Measurements from ENCODE around the gene RBMS3.
"Not testable (repeated sequence)": the region's sequence is repeated elsewhere in the genome, so short reads cannot be mapped to it uniquely, and the experiment has no call there.

RBMS3 gene

DNA sequence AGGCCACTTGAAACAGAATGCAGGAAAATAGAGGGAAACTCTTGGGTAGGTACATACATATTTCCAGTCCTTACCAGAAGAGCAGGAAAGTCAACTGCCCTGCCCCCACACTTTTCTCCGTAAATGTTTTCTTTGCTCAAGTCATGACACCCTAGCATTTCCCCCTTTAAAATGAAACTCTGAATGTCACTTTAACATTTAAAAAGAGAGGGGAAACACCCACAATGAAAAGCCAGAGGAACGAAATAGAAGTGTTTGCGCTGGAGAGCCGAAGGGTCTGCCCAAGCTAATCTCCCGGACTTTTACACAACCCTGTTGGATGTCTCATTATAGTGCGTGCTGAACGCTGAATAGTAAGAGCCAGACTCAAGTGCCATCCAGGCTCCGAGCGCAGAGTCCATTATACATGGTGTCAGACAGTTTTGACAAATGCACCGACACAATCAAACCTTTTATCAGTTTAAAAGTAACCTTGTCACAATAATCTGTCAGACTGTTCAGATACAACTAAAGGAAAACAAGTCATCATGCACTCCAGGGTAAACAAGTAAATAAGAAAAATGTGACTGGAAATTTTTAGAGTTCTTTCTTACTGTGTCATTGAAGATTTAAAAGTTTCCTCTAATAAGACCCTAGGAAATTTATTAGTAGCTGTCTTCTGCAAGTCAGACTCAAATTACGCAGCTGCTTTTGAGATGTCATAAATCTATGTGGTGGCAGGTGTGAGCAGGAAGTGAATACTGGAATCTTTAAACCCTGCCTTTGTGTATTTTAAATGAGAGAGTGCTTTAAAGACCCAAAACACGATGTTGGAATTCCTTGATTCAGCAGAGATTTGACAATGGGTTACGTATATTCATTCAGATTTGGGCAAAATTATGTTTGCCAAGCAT is 159.8 kb downstream of the RBMS3 start:
- DNase-seq = no peak

DNA sequence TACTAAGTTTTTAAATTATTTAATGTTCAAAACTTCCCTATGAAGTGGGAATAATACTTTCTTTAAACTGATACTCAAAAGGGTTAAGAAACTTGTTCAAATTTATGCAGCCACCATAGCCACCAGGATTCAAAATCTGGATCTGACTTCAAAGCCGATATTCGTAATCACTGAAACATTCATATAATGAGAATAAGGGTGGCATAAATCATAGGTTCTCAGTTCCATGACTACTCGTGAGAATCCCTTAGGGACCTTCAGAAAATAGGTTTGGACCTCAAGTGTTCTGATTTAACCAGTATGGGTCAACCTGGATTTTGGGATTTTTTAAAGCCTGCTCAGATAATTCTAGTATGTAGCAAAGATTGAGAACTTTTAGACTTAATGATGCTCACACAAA is 160.6 kb downstream of the RBMS3 start:
- no peak for DNase-seq

DNA sequence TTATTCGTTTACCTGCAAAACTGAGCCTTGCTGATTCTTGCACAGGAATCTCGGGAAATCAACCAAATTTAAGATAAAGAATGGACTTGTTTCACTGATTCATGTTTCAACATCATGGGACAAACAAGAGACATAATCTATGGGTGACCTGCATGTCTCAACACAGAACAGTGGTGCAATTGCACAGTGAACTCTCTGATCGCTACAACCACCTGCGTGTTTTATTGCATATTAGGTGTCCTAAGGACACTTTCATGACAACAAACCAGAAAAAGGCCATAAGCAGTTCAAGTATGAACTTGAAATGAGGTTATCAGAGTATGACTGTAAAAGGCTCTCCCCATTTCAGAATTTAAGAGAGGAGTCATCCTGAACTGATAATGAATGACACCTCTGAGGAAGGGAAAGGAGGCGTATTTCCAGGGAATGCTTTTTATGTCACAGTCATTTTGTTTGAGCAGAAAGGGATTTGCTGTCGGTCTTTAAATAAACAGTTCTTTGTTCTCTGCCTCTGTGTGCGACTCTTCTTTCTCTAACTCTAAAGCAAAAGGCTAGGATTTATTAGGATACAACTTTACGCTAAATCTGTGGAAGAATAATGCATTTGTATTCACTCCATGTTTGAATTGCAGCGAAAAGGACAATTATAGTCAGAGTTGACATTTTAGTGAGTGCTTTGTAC is 167.2 kb downstream of the RBMS3 start:
- no peak for DNase-seq

DNA sequence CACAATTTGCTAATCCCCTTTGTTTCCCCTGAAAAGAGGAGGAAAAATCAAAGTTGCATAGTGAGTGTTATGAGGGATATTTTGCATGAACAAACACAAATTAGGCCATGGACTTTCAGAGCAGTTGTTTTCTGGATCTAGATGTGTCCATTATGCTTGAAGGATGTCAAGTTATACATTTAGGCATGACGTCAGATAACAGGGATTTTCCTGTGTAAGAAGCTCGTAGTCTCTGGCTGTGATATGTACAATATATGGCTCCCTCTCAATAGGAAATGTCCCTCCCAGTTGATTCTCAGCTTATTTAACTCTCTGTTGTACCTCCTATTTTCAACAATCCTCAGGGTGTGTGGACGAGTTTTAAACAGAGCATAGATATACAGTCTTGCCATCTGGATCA is 171.0 kb downstream of the RBMS3 start:
- no peak for DNase-seq

DNA sequence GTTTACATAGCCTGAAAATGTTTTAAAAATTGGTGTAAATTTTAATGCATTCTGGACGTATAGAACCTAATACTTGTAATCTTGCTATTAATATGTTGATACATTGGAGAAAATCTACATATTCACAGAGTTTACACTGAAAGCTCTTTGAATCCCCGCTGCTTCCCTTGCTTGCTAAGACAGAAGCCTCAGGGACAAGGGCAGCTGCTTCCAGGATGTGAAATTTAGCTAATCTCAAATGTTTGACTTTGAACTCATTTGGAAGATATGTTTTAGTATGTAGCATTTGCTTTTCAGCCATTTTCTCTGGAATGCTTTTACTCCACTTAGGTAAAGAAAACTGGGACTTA is 172.0 kb downstream of the RBMS3 start:
- no peak for DNase-seq

DNA sequence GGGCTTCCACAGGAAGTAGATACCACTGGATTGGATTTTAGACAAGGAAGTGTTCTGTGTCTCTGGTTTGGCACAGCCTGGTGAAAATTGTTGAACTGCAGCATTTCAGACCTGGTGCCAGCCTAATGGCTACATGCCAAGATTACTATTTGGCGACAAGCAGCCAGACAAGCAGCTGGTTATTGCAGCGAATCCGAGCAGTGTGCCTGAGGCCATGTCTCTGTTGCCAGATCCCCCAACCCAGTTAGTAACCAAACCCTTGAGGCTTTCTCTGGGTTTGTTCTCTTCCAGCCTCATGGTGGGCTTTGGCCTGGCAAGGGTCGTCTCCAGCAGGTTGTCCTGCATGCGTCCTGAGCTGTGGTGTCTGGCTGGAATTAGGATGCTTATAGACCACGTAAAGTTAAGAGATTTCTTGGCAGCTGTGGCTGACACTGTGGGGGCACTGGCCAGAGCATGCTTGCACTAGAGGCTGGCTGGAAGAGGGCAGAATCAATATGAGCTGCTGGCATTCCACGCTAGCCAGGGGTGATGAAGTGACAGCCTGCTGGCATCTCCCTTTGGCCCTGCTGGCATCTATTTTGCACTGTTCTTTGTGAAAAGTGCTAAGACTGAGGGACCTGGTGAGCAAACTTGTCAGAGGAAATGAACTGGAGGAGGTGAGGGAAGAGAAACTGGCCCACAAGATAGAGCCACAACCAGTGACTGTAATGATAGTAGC is 172.6 kb downstream of the RBMS3 start:
- no peak for DNase-seq

DNA sequence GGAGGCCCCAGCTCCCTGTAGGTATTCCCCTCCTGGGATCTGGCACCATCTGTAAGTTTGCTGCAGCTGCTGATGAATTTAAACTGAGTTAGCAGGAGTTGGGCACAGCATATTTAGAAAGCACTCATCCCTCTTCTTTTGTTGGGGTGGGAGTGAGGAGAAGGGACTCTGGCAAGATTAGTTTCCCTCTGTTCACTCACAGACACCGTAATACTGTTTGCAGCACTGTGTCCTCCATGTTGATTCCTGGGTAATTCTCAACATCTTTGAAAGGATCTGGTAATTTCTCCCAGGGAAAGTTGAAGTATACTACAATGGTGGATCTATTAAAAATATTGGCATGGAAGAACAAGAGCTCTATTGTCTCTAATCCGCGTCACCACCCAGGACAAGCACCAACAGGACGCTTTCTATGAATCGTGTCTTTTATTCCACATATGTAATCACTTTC is 173.3 kb downstream of the RBMS3 start:
- DNase-seq = no peak

DNA sequence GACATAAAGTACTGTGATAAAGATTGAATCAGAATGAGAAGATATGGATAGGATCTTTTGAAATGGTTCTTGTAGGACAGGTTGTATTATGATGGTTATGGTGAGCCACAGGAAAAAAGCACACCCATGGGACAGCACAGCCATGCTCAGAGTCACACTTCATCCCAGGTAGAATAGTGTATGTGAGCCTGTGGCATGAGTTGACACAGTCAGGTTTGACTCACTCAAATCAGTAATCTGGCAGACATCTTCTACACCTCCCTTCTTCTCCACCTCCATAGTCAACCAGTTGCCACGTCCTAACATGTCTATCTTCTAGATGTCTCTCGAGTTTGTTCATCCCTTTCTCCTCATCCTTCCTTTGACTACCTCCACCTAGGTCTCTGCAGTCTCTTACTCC is 176.0 kb downstream of the RBMS3 start:
- no peak for DNase-seq

DNA sequence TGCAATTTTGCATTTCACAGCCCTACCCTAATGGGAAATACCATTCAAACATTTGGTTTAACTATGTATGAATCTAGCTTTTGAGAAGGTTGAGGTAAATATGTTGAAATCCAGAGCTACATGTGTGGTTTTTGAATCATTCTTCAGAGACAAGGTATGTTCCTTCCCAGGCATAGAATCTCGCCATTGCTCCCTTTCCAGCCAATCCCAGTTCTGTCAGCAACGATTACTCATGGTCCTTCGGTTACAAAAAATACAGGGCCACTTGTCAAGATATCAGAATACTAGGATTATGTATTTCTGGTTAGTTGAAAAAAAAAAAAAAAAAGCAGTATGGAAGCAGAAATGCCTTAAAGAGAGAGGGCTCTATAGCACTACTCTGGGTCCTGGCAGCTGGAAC is 182.4 kb downstream of the RBMS3 start:
- DNase-seq = no peak

DNA sequence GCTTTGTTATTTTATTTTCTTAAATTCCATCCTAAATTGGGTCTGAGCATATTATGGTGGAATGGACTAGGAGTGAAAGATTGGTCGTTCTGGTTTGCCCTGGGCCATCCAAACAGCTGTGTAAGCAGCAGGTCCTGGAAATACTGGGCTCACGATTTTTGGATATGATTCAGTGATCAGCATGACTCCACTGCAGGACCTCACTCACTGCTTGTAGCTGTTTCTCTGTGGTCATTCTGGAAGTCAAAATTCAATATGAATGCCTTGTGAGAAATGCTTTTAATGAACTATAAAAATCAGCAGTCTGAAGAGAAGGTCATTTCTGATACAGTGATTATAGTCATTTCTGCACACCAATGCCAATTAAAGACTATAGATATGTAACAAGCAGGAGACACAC is 185.0 kb downstream of the RBMS3 start:
- no peak for DNase-seq

DNA sequence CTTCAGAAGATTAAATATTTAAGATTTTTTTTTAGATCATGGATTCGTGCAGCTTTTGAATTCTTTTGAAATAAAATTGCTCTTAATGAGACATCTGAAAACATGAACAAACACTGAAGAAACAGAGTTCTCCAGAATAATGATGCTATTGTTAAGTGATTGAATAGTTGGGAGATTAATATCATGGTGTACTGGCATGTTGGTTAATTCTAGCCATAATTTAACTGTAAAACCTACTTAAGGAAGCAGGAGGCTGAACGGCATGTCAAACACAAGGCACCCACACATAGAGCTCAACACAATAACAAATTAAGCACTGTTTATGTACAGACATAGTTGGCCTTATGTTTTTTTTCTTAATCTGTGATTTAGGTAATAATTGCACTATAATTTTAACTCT is 185.6 kb downstream of the RBMS3 start:
- DNase-seq = no peak

DNA sequence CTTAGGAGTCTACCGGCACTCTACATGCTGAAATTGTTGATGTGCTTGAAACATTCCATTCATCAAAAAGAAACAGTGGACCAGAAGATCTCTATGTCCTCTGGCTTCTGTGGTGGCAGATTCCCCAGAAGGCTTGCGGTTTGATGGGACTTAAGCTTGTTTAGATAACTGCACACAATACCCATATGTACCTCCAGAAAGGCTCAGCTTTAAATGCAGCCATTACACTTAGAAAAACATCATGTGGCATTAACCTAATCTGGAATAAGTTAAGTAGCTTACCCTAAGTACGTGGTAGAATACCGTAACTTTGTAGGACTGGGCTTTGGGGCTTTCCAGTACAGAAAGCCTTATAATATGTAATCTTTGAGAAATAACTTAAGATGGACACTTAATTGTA is 187.3 kb downstream of the RBMS3 start:
- DNase-seq = no peak

DNA sequence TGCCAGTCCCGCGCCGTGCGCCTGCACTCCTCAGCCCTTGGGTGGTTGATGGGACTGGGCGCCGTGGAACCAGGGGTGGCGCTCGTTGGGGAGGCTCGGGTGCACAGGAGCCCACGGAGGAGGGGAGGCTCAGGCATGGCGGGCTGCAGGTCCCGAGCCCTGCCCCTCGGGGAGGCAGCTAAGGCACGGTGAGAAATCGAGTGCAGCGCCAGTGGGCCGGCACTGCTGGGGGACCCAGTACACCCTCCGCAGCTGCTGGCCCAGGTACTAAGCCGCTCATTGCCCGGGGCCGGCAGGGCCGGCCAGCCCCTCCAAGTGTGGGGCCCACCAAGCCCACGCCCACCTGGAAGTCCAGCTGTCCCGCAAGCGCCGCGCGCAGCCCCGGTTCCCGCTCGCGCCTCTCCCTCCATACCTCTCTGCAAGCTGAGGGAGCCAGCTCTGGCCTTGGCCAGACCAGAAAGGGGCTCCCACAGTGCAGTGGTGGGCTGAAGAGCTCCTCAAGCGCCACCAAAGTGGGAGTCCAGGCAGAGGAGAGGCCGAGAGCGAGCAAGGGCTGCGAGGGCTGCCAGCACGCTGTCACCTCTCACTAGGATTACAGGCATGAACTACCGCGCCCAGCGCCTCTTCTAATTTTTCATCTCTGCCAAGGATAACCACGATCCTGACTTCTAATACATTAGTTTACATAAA is 192.8 kb downstream of the RBMS3 start:
- DNase-seq = not testable (repeated sequence)

DNA sequence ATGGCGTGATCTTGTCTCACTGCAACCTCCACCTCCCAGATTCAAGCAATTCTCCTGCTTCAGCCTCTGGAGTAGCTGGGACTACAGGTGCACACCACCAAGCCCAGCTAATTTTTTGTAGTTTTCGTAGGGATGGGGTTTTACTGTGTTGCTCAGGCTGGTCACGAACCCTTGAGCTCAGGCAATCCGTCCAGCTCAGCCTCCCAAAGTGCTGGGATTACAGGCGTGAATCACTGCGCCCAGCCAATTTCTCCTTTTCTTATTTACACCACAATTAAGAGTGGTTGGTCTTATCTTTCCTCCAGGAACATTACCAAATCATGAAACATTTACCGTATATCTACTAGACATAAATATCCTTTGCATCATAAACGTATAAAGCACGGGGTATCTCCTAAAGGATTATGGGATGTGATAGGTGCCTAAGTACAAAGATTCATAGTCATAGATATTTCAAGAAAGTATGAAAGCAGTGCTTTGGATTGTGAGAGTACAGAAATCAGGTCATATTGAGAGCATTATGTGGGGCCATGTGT is 194.5 kb downstream of the RBMS3 start:
- DNase-seq = no peak

DNA sequence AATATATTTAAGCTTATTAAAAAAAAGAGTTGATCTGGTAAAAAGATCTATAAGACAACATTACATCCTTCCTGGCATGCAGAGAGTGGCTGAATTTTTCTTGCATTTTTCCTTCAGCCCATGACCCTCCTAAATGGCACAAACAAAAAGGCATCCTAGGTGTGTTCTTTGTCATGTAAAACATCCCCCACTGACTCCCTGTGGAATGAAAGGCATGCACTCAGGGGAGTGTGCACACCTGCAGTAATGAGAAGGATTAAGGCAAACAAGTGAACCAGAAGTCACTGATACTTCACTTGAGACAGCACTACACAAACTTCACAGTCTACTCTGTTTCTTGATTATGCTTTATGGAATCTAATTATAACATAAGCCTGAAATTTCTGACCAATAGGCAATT is 195.0 kb downstream of the RBMS3 start:
- DNase-seq = no peak

DNA sequence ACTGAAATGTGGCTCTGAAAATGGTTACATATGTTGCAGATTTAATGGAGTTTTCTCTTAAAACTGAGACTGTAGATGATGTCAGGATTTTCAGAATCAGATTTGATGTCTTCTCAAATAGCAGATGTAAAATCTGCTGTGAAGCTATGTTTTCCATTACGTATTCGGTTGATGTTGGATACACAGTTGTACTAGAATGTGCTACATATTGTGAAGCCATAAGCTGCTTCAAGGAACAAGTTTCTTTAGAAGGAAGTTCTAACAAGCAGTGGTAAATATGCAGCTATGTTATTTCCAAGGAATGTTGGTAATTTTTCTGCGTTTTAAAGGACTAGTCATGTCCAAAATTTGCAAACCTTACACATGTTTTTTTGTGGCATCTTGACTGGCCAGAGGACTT is 197.7 kb downstream of the RBMS3 start:
- no peak for DNase-seq

DNA sequence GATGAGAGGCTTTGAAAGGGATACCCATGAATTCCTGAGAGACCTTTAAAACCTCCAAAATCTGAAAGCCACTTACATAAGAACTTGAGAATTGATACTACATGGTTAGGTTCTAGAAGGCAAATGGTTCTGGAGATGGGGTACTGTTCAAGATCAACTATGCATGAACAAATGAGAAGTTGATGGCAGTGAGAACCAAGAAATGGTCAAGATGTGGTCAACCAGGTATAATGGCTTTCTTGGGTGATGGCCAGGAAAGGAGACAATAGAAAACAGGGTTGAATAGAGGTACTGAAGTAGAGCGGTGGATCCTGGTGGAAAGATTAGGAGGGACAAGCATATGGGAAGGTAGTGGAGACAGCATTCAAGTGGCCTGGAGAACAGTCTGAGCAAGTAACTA is 200.4 kb downstream of the RBMS3 start:
- DNase-seq = no peak

DNA sequence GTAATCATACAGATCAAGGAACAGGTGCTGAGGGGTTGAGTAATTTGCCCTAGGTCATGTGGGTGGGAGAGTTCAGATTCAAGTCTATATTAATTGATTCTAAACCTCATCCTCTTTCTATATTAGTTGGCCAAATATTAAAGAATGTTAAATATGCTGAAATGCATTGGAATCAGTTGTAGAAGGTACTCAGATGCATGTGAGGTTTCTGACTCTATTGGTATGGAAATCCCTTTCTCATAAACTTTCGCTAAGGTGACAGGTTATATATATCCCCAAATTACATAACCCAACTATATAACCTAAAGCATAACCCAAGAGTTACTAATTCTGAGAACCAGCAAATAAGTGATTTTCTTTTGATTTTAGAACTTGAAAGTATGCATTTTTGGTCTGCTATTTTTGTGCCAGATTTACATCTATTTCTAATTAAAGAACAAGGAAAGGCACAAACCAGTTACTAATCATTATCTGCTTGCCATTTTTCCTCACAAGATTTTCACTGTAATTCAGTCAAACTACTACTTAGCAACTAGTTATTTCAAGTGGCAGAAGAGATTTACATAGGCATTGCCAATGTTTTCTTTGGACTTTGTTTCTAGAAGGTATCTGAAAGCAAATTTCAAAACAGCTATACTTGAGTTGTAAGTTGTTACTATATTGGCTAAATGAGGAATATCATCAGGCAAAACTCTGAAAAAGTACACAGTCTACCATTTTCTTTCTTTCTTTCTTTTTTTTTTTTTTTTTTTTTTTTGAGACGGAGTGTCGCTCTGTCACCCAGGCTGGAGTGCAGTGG is 201.3 kb downstream of the RBMS3 start:
- no peak for DNase-seq

DNA sequence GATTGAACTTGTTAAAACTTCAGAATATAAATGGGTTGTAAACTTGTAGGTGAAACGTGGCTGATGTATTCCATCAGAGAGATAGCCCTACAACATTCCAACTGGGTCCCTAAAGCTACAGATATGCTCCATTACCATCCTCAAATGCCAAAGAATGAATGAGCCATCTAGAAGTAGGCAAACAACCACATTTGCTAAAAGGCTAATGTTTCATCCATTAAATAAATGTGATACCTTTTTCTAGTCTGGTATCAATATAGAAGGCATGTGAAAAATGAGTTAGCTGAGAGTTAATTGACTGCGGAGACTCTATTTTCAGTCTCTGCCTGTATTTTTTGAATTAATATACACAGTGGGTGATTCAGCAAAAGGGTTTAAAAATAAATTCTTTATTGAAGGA is 203.8 kb downstream of the RBMS3 start:
- DNase-seq = no peak

DNA sequence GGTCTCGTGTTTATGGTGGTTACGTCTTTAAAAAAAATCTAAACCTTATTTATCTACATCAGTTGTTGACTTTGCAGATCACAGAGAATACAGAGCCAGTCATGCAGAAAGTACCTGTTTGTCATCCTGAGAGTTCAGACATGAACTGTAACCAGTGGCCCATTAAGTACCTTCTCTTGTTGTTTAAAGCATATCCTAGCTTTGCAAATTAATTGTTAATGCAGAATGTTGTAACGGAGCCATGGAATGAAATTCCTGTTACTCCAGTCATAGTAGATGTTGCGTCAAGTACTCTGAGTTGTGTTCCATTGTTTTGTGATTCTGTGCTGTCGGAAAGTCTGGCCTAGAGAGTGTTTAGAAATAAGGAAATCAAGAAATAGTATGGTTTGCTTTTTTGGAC is 205.2 kb downstream of the RBMS3 start:
- no peak for DNase-seq

DNA sequence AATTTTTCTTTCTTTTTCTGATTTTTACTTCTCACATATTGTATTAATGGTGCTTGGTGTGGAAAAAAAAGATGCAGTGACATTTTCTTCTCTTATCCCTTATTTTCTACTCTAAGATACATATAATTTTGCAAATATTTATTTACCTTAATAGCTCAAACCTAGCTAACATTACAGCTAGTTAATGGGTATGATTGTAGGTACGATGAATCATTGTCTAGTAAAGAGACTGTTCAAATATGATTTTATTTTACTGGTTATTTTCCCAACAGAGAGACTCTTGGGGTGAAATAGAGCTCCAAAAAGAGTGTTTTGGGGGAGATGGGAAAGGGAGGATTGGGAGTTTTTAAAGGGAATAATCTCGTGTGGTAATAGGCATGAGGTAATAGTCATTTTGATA is 206.0 kb downstream of the RBMS3 start:
- DNase-seq = no peak

DNA sequence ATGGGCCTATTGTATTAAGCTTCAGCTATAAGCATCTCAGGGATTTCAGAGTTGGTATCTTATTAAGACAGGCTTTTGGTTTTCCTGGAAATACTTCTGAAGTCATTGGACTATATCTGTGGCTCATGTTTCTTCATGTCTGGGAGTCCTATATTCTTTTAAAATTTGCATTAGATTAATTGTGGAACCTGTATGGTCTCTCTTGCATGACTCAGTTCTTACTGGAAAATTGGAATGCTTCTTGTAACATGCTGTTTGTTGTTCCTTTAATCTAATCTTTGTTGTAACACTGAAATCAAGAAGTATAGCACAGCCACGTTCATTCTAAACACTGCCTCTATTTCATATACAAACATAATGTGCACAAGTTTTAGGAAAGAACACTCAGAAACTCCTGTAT is 208.1 kb downstream of the RBMS3 start:
- DNase-seq = no peak
